ENCODE measurements around the gene TGOLN2.

The TGOLN2 gene

GRCh38 chr2:85308201-85308600 is 19.6 kb downstream of the TGOLN2 start:
- DNase-seq, result no peak

- DNase-seq, result no peak
These were observed 20.3 kb downstream of the TGOLN2 start for GRCh38 chr2:85307527-85307897.

DNA sequence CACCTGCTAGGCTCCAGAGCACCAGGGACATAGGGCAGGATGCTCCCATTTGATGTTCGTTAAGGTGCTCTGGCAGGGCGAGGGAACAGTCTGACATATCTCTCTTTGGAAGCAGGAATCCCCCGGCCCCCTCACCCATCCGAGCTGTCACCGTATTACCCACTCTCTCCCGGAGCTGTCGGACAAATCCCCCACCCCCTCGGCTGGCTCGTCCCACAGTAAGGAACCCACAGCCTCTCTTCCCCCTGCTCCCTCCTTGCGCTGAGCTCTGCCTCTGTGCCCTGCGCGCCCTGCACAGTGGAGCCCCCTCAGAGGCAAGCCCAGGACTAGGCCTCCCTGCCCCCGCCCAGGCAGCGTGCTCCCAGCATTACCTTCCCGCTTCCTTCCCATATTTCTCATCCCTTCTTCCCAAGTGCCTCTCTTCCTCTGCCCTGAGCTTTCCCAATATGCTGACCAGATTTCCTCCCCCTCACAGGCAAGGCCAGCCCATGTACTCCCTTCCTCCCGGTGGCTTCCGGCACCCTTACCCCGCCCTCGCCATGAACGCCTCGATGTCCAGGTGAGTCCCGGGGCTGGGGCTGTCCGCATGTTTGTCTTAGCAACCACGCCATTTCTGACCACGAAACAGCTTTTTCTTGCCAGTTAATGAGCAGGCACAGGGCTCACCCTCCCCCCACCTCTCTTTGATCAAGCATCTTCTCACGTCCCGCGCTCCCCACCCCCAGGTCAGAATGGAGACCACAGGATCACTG is 23.8 kb downstream of the TGOLN2 start:
- no peak for DNase-seq

DNA sequence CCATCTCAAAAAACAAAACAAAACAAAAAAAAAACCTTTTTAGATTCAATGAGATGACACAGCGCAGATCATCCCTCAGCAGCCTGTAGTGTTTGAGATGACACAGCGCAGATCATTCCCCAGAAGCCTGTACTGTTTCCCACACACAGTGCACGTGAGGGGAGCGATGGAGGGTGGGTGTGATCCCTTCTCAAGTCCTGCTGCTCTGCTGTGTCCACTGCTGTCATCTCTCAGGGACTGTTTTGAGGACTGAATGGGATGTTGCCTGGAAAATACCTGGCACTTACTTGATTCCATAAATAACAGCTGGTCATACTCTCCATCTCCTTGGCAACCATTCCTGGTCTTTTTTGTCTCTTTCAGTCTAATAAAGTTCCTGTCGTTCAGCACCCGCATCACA is 25.7 kb downstream of the TGOLN2 start:
- no peak for DNase-seq

DNA sequence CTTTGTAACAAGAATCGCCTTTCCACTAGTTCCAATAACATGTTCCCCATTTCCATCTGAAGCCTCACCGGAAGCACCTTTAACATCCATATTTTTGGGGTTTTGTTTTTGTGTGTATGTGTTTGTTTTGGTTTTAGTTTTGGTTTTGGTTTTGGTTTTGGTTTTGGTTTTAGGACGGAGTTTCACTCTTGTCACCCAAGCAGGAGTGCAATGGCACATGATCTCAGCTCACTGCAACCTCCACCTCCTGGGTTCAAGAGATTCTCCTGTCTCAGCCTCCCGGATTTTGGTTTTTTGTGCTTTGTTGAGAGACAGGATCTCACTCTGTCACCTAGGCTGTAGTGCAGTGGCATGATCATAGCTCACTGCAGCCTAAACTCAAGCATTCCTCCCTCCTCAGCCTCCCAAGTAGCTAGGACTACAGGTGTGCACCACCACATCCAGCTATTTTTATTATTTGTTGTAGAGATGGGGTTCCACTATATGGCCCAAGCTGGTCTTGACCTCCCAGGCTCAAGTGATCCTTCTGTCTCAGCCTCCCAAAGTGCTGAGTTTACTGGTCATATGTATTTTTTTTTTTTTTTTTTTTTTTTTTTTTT is 36.3 kb downstream of the TGOLN2 start:
- no peak for DNase-seq

DNA sequence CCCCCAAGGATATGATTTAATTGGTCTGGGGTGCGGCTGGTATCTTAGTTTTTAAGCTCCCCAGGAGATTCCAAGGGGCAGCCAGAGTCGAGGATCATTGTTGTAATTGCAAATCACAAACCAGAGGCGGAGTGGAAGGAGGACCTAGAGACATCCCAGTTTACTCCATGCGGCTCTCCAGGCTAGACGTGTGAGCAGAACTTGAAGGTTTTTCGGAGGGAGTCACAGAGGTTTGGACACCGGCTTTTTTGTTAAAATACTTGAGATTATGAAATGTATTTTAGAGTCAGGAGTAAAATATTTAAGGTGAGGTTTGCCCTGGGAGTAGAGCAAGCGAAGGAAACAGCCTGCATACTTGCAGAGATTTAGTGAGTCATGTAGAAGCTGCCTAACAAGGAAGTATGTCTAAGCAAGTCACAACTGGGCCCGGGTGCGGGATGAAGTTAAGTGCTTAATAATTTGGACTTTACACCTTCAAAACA is 39.5 kb downstream of the TGOLN2 start:
- DNase-seq, result no peak

DNA sequence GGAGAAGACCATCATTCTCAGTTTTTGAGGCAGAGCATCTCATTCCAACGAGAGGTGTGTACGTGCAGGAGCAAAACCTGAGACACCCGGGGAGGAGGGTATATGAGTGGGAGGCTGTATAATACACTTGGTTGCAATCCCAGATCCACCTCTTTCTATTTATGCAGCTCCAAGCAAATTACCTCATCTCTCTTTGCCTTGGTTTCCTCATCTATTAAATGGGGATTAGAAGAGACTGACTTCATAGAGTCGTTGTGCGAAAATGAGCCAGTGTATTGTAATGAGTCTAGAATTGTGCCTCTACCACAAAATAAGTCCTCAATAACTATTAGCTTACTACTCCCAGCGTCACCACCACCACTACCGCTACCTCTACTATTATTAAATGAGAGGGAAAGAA is 40.1 kb downstream of the TGOLN2 start:
- DNase-seq, result no peak

DNA sequence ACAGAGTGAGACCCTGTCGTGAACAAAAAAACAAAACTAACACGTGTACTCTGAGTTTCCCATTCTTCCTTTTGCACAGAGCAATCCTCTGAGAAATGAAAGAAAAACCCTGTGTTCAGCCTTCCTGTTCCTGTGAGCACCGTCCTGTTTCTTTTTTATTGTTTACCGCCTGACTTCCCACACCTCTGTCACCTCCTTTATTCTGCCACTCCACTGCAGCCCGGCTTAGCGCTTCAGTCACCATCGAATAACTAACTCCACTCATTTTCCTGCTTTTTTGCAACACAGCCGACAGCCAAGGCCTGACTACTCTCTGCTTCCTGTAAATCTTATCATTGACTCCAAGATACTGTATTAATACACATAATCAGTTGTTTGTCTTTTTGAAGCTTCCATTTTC is 40.9 kb downstream of the TGOLN2 start:
- no peak for DNase-seq

DNA sequence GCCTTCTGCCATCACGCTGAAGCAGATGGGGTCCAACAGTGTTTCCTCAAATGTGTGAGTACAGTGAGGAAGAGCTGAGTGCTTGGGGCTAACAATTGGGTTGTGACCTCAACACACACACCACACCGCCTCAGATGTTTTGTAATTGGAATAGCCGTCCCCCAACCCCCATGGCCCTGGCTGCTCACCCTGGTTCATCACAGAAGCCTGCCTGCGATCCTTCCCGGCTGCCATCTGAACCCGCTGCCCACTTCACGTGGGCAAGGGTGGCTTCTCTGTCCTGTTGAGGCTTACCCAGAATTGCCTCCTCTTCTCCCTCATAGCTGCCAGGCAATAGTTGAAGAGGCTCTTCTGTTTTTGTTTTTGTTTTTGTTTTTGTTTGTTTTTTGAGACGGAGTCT is 44.1 kb downstream of the TGOLN2 start:
- DNase-seq, result no peak

DNA sequence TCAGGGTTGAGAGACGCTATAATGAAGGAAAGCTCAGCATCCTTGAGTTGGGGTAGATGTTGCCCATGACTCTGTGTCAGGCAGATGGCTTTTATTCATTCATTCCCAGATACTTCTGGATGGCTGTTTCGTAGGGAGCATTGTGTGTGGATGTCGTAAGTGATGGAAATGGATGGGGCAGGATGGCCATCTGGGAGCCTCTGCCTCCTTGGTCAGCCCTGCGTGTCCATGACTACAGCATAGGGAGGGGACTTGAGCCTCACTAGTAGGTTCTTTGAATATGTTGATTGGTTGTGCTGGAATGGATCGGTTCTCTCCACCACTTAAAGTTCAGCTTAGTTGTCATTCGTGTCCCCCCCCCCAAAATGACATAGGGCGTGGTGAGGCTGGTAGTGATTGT is 44.9 kb downstream of the TGOLN2 start:
- DNase-seq, result no peak

DNA sequence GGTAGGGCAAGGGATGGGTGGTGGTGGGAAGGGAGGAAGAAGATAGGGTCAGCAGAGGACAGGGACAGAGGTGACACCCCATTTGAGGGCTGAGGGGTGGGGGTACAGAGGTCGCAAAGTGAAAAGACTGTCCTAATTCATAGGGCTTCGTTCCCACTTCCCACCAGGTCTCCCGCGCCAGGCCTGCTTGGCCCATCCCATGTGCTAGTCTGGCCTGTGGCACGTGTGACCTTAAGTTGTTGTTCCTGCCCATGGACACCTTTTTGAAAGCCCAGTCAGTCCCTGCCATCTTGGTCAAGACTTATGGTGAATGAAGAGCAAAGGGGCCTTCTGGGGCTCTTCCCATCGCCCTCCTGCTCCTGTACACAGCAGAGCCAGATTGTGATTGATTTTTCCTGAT is 46.2 kb downstream of the TGOLN2 start:
- DNase-seq, result no peak

- no peak for DNase-seq
These were observed 49.4 kb downstream of the TGOLN2 start for GRCh38 chr2:85278361-85278760.

GRCh38 chr2:85277416-85278158 is 50.2 kb downstream of the TGOLN2 start:
- DNase-seq, result no peak

- no peak for DNase-seq
These were observed 51.1 kb downstream of the TGOLN2 start for GRCh38 chr2:85276571-85277118.

DNA sequence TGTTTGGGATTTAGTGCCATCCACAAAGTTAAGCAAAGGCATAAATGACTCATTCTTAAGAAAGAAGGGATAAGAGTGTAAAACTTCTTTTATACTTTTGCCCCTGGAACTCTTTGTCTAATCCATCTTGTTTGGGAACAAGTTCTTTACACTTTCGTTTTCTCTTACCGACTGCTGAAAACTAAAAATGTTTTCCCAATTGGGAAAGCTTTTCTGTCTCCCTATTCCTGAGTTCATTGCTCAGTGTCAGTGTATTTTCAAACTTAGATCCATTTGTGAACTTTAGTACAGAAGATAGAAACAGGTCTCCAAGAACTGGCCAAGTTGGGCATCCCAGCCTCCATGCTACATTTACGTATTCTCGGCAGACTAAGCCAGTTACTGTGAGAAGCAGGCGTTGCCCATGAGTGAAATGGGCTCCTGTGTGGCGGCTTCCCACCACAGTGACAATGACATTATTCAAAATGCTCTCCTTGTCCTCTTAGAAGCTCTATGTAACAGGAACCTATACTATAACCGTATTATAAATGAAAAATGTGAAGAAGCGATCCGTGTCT is 51.7 kb downstream of the TGOLN2 start:
- no peak for DNase-seq

- peak in 1 of 2 experiments; percentile 54 for DNase-seq
These were observed 53.8 kb downstream of the TGOLN2 start for GRCh38 chr2:85273738-85274731.

DNA sequence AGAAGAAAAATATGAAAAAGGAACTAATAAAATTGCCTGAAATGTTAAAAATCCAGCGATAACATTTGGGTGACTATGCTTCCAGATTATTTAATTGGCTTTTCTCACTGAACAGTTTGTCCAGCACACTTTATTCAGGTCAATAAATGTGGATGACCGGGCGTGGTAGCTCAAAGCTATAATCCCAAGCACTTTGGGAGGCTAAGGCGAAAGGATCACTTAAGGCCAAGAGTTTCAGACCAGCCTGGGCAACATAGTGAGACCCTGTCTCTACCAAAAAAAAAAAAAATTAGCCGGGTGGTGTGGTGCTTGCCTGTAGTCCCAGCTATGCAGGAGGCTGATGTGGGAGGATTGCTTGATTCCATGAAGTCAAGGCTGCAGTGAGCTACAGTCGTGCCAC is 55.4 kb downstream of the TGOLN2 start:
- DNase-seq, result no peak

- DNase-seq, result no peak
These were observed 57.8 kb downstream of the TGOLN2 start for GRCh38 chr2:85269959-85270358.

Data from SHP77 (cell line).